SK-N-SH treated with all-trans-retinoic acid at 6 μM for 48 hours (cell line): ENCODE data around the gene GALNT1.

Experiments
- PPARA ChIP-seq: fragments of 250-450 bp; sonication (Bioruptor Pico); IDR thresholded peaks from 2 replicates; pipeline ENCODE4 v1.5.0; 2020; ENCODE audit warnings: mild to moderate bottlenecking, borderline replicate concordance
- RARB ChIP-seq: fragments of 250-450 bp; sonication (Bioruptor Pico); IDR thresholded peaks from 2 replicates; pipeline ENCODE4 v1.8.0; 2021; ENCODE audit warnings: mild to moderate bottlenecking, moderate library complexity

GRCh38 chr18:35716169-35716831 is 134.8 kb downstream of the GALNT1 start:
- no peak for TF ChIP-seq PPARA (CRISPR knock-in tag)
- TF ChIP-seq RARB (CRISPR knock-in tag): no peak
